ENCODE results near the gene EDRF1. TPM values are rescaled to one million over a fixed set of nuclear protein-coding genes. Genes with fewer than 3 reads are reported as not detected.
A peak's percentile ranks its signal among the peaks of the same experiment; 100 is the strongest.

The EDRF1 gene
- total and polyA plus RNA-seq, 2 of the 13 experiments (the other 11 are each of a cell fraction or from before 2014, with no cell fraction given): 16.9 to 26.7 TPM

DNA sequence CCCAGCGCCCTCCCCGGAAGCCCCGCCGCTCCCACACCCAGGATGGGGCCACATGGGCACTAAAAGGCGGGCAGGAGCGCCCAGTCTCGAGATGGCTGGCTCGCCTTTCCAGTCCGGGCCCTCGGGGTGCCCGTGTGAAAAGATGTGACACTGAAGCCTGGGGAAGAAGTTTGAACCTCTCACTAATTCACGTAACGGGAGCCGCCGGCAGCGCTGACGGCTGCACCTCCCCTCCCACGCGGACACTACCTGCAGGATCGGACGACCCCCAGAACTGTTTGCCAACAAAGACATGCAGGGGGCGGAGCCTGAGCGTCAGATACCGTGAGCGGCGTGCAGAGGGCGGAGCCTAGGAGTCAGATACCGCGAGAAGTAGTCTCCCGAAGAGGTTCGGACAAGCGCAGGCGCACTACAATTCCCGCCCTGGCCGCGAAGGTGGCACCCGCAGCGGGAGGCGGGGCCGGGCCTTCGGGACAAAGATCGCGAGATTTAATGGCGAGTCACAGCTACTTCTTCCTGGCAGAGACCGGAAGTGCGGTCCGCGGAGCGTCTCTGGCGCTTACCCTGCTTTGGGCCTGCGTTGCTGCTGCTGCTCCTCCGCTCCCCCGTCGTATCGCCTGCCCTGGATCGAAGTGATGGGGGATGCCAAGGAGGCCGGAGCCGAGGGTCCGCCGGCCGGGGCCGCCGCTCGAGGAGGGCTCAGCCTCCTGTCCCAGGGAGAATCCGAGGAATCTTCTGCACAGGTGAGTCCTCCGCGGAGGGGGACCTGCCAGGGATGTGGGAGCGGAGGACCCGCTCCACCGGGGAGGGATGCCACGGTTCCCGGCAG lies at the start of gene EDRF1 (continued):
- TF ChIP-seq, protein P1, sequence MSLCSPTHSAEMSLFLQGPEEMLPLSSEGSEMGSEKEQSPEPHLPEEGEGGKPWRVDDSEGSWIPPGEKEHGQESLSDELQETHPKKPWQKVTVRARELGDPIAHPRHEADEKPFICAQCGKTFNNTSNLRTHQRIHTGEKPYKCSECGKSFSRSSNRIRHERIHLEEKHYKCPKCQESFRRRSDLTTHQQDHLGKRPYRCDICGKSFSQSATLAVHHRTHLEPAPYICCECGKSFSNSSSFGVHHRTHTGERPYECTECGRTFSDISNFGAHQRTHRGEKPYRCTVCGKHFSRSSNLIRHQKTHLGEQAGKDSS (CRISPR knock-in tag; IDR thresholded peaks at IDR 0.05; ENCODE audit: borderline replicate concordance, low read depth): no peak; the same call in none of the 2 replicates
- TF ChIP-seq, protein P2, sequence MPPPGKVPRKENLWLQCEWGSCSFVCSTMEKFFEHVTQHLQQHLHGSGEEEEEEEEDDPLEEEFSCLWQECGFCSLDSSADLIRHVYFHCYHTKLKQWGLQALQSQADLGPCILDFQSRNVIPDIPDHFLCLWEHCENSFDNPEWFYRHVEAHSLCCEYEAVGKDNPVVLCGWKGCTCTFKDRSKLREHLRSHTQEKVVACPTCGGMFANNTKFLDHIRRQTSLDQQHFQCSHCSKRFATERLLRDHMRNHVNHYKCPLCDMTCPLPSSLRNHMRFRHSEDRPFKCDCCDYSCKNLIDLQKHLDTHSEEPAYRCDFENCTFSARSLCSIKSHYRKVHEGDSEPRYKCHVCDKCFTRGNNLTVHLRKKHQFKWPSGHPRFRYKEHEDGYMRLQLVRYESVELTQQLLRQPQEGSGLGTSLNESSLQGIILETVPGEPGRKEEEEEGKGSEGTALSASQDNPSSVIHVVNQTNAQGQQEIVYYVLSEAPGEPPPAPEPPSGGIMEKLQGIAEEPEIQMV (CRISPR knock-in tag; IDR thresholded peaks at IDR 0.05; ENCODE audit: low read depth): 0 out of 2 replicates have a peak, but pooled peaks have one; percentile 43
- TF ChIP-seq ZNF138 (CRISPR knock-in tag; IDR thresholded peaks at IDR 0.05; ENCODE audit: low read depth): peak; percentile 93; the same call in 1 of the 2 replicates
- peak; percentile 46 for TF ChIP-seq ZNF430 (CRISPR knock-in tag; IDR thresholded peaks at IDR 0.05)
- TF ChIP-seq, protein P3, sequence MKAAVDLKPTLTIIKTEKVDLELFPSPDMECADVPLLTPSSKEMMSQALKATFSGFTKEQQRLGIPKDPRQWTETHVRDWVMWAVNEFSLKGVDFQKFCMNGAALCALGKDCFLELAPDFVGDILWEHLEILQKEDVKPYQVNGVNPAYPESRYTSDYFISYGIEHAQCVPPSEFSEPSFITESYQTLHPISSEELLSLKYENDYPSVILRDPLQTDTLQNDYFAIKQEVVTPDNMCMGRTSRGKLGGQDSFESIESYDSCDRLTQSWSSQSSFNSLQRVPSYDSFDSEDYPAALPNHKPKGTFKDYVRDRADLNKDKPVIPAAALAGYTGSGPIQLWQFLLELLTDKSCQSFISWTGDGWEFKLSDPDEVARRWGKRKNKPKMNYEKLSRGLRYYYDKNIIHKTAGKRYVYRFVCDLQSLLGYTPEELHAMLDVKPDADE (CRISPR knock-in tag; IDR thresholded peaks at IDR 0.05): peak; percentile 28; the same call in 1 of the 2 replicates
- TF ChIP-seq, protein P4, sequence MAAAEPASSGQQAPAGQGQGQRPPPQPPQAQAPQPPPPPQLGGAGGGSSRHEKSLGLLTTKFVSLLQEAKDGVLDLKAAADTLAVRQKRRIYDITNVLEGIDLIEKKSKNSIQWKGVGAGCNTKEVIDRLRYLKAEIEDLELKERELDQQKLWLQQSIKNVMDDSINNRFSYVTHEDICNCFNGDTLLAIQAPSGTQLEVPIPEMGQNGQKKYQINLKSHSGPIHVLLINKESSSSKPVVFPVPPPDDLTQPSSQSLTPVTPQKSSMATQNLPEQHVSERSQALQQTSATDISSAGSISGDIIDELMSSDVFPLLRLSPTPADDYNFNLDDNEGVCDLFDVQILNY (CRISPR knock-in tag; conservative IDR thresholded peaks at IDR 0.05): 0 out of 2 replicates have a peak, but pooled peaks have one; percentile 13
- TF ChIP-seq TBP (CRISPR knock-in tag; IDR thresholded peaks at IDR 0.05): 0 out of 2 replicates have a peak, but pooled peaks have one; percentile 37
- no peak for TF ChIP-seq PRMT3 (CRISPR knock-in tag; IDR thresholded peaks at IDR 0.05; ENCODE audit: borderline replicate concordance, low read depth)
- TF ChIP-seq, protein P5, sequence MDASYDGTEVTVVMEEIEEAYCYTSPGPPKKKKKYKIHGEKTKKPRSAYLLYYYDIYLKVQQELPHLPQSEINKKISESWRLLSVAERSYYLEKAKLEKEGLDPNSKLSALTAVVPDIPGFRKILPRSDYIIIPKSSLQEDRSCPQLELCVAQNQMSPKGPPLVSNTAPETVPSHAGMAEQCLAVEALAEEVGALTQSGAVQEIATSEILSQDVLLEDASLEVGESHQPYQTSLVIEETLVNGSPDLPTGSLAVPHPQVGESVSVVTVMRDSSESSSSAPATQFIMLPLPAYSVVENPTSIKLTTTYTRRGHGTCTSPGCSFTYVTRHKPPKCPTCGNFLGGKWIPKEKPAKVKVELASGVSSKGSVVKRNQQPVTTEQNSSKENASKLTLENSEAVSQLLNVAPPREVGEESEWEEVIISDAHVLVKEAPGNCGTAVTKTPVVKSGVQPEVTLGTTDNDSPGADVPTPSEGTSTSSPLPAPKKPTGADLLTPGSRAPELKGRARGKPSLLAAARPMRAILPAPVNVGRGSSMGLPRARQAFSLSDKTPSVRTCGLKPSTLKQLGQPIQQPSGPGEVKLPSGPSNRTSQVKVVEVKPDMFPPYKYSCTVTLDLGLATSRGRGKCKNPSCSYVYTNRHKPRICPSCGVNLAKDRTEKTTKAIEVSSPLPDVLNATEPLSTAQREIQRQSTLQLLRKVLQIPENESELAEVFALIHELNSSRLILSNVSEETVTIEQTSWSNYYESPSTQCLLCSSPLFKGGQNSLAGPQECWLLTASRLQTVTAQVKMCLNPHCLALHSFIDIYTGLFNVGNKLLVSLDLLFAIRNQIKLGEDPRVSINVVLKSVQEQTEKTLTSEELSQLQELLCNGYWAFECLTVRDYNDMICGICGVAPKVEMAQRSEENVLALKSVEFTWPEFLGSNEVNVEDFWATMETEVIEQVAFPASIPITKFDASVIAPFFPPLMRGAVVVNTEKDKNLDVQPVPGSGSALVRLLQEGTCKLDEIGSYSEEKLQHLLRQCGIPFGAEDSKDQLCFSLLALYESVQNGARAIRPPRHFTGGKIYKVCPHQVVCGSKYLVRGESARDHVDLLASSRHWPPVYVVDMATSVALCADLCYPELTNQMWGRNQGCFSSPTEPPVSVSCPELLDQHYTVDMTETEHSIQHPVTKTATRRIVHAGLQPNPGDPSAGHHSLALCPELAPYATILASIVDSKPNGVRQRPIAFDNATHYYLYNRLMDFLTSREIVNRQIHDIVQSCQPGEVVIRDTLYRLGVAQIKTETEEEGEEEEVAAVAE (CRISPR knock-in tag; IDR thresholded peaks at IDR 0.05; ENCODE audit: borderline replicate concordance): peak; percentile 23; the same call in 1 of the 2 replicates
- TF ChIP-seq ZNF562 (CRISPR knock-in tag; IDR thresholded peaks at IDR 0.05; ENCODE audit: borderline replicate concordance): peak; percentile 48; the same call in 1 of the 2 replicates
- TF ChIP-seq THYN1 (CRISPR knock-in tag; IDR thresholded peaks at IDR 0.05; ENCODE audit: borderline replicate concordance, low read depth): no peak
- TF ChIP-seq HOXA7 (CRISPR knock-in tag; IDR thresholded peaks at IDR 0.05): 0 out of 2 replicates have a peak, but pooled peaks have one; percentile 48
- TF ChIP-seq, protein P6, sequence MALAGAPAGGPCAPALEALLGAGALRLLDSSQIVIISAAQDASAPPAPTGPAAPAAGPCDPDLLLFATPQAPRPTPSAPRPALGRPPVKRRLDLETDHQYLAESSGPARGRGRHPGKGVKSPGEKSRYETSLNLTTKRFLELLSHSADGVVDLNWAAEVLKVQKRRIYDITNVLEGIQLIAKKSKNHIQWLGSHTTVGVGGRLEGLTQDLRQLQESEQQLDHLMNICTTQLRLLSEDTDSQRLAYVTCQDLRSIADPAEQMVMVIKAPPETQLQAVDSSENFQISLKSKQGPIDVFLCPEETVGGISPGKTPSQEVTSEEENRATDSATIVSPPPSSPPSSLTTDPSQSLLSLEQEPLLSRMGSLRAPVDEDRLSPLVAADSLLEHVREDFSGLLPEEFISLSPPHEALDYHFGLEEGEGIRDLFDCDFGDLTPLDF (CRISPR knock-in tag; IDR thresholded peaks at IDR 0.05): peak; percentile 98
- TF ChIP-seq, protein P7, sequence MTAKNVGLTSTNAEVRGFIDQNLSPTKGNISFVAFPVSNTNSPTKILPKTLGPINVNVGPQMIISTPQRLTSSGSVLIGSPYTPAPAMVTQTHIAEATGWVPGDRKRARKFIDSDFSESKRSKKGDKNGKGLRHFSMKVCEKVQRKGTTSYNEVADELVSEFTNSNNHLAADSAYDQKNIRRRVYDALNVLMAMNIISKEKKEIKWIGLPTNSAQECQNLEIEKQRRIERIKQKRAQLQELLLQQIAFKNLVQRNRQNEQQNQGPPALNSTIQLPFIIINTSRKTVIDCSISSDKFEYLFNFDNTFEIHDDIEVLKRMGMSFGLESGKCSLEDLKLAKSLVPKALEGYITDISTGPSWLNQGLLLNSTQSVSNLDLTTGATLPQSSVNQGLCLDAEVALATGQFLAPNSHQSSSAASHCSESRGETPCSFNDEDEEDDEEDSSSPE (CRISPR knock-in tag; IDR thresholded peaks at IDR 0.05): peak; percentile 95
- TF ChIP-seq MBD4 (IDR thresholded peaks at IDR 0.05; ENCODE audit: borderline replicate concordance, low read length): no peak

Measured in HepG2 (cell line).